GM19463 (cell line): Measurements from ENCODE around the gene CUL9.

Source experiments
- ATAC-seq: cut with Tn5 transposase; IDR thresholded peaks from one replicate; pipeline ENCODE4 v1.9.1; 2021; ENCODE audit warnings: mild to moderate bottlenecking, moderate library complexity; ENCODE audit not compliant: unreplicated experiment

The CUL9 gene

DNA sequence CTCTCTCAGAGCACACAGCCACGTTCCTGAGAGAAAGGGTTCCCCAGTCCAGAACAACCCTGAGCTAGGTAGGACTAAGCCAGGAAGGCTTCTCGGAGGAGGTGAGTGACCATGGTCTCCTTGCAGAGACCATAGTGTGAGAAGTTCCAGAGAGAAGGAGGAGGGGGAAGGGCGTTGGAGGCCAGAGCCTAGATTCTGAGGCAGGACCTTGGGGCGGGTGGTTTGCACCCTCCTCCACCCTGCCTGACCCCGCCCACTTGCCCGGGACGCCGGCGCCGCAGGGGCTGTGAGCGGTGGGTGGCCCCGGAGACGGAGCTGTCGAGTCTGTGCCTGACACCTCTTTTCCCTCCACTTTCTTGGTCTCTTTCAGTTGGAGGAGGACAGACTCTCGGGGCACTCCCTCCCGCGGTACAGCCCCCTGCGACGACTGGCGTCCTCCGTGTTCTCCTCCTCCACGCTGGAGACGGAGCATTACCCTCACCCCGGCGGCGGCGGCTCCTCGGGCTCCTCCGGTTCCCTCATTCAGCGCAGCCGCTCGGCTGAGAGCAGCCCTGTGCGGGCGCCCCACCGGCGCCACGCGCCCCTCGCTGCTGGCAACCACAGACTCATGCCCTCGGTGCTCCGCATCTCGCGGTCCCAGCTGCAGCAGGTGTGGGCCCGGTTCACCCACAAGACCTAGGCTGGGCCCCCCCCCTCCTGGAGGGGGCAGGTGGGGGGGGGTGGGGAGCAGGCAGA lies 87.4 kb downstream of the CUL9 start:
- ATAC-seq, result no peak

GRCh38 chr6:43271103-43271815 lies 89.3 kb downstream of the CUL9 start:
- ATAC-seq, result no peak

DNA sequence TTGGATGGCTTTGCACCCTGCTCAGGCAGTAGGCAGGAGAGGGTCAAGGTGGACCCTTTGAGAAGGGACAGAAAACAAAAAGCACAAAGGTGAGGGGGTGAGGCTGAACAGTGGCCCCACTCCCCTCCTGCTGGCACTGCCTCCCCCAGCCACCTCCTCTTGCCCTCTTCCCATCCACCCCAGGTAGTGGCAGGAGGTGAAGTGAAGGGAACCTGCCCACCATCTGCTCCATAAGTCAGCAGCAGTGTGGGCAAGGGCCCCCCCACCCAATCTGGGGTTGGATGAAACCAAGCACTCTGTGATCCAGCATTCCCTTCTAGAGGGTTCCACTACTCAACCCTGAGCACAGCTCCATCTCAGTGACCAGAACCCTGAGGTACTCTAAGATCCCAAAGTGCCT lies 89.9 kb downstream of the CUL9 start:
- no peak for ATAC-seq

GRCh38 chr6:43273707-43274106 lies 91.7 kb downstream of the CUL9 start:
- no peak for ATAC-seq
